Measurements from ENCODE around the gene C9orf50.
"Not testable (repeated sequence)": the region's sequence is repeated elsewhere in the genome, so short reads cannot be mapped to it uniquely, and the experiment has no call there.

Gene C9orf50

GRCh38 chr9:129609486-129610212 is 11.3 kb downstream of the C9orf50 start:
- DNase-seq = peak; percentile 25

- DNase-seq = no peak
Measured at GRCh38 chr9:129608561-129609481, 12.1 kb downstream of the C9orf50 start.

GRCh38 chr9:129607027-129607387 is 13.9 kb downstream of the C9orf50 start:
- DNase-seq = no peak

GRCh38 chr9:129606161-129607026 is 14.5 kb downstream of the C9orf50 start:
- DNase-seq = no peak

GRCh38 chr9:129604766-129605163 is 16.1 kb downstream of the C9orf50 start:
- no peak for DNase-seq

GRCh38 chr9:129604056-129604765 is 16.7 kb downstream of the C9orf50 start:
- no peak for DNase-seq

GRCh38 chr9:129602598-129603415 is 18.1 kb downstream of the C9orf50 start:
- DNase-seq = no peak

GRCh38 chr9:129601082-129601674 is 19.7 kb downstream of the C9orf50 start:
- no peak for DNase-seq

GRCh38 chr9:129598089-129598596 is 22.8 kb downstream of the C9orf50 start:
- DNase-seq = no peak

- DNase-seq = no peak
Measured at GRCh38 chr9:129597355-129598088, 23.4 kb downstream of the C9orf50 start.

- no peak for DNase-seq
Measured at GRCh38 chr9:129596541-129597331, 24.2 kb downstream of the C9orf50 start.

GRCh38 chr9:129595903-129596540 is 24.9 kb downstream of the C9orf50 start:
- DNase-seq = no peak

GRCh38 chr9:129595311-129595741 is 25.6 kb downstream of the C9orf50 start:
- DNase-seq = no peak

GRCh38 chr9:129594632-129595031 is 26.3 kb downstream of the C9orf50 start:
- DNase-seq = no peak

GRCh38 chr9:129592790-129593189 is 28.1 kb downstream of the C9orf50 start:
- DNase-seq = not testable (repeated sequence)

GRCh38 chr9:129591916-129592315 is 29.0 kb downstream of the C9orf50 start:
- DNase-seq = no peak

- no peak for DNase-seq
Measured at GRCh38 chr9:129590466-129590865, 30.4 kb downstream of the C9orf50 start.

GRCh38 chr9:129587487-129588262 is 33.2 kb downstream of the C9orf50 start:
- DNase-seq = no peak

Measured in stimulated activated CD4-positive, alpha-beta T cell treated with anti-CD3 and anti-CD28 coated beads, Interleukin-1b, Interleukin-23, amount 100 ng/mL, for 48 hours (primary cell).